Measurements from ENCODE around the gene DAZAP1. TPM values are rescaled to one million over a fixed set of nuclear protein-coding genes. Genes with fewer than 3 reads are reported as not detected.
A peak's percentile ranks its signal among the peaks of the same experiment; 100 is the strongest.
"Not testable (repeated sequence)": the region's sequence is repeated elsewhere in the genome, so short reads cannot be mapped to it uniquely, and the experiment has no call there.

DAZAP1 gene
- polyA plus RNA-seq, 2 donors: 64.9 to 75.3 TPM

- Histone ChIP-seq H3K27me3 (ENCODE audit: control insufficient read depth in 1 of 2, insufficient read depth in 2 of 2, low read length in 2 of 2) (peaks cover 0 to 19% of the 10 kb centered on the region in 2 donors), H3K36me3 (ENCODE audit: control insufficient read depth in 2 of 2, insufficient read depth in 2 of 2, low read length in 1 of 2) (peaks cover 0 to 21% of the 10 kb centered on the region in 2 donors), H3K4me3 (ENCODE audit: low read depth in 1 of 2, low read length in 2 of 2) (no peak overlapping the region), H3K4me1 (ENCODE audit: control insufficient read depth in 2 of 2, insufficient read depth in 2 of 2, low read length in 1 of 2) (peaks cover 10 to 32% of the 10 kb centered on the region in 2 donors), H3K9me3 (ENCODE audit: control insufficient read depth in 2 of 2, insufficient read depth in 1 of 2, low read depth in 1 of 2, low read length in 1 of 2) (peaks cover 0 to 4% of the 10 kb centered on the region in 2 donors), H3K27ac (ENCODE audit: low read depth in 2 of 2, low read length in 1 of 2) (no peak overlapping the region)
- WGBS, 2 donors: 88 to 89% methylated on average over 26 of the region's 26 CpGs
Measured at GRCh38 chr19:1474765-1475351, 67.5 kb downstream of the DAZAP1 start.

GRCh38 chr19:1475751-1476437 is 68.5 kb downstream of the DAZAP1 start:
- whole genome bisulfite sequencing, 2 donors: 91 to 94% methylated on average over 31 of the region's 31 CpGs
- H3K9me3 ChIP-seq (ENCODE audit: control insufficient read depth in 2 of 2, insufficient read depth in 1 of 2, low read depth in 1 of 2, low read length in 1 of 2): peaks cover 0 to 4% of the 10 kb centered on the region in 2 donors
- peaks cover 1 to 24% of the 10 kb centered on the region in 2 donors for H3K4me1 ChIP-seq (ENCODE audit: control insufficient read depth in 2 of 2, insufficient read depth in 2 of 2, low read length in 1 of 2)
- no peak overlapping the region for H3K27ac ChIP-seq (ENCODE audit: low read depth in 2 of 2, low read length in 1 of 2)
- H3K27me3 ChIP-seq (ENCODE audit: control insufficient read depth in 1 of 2, insufficient read depth in 2 of 2, low read length in 2 of 2): peaks cover 0 to 9% of the 10 kb centered on the region in 2 donors
- peaks cover 0 to 21% of the 10 kb centered on the region in 2 donors for H3K36me3 ChIP-seq (ENCODE audit: control insufficient read depth in 2 of 2, insufficient read depth in 2 of 2, low read length in 1 of 2)
- H3K4me3 ChIP-seq (ENCODE audit: low read depth in 1 of 2, low read length in 2 of 2): no peak overlapping the region

- H3K9me3 ChIP-seq (ENCODE audit: control insufficient read depth in 2 of 2, insufficient read depth in 1 of 2, low read depth in 1 of 2, low read length in 1 of 2); H3K27me3 ChIP-seq (ENCODE audit: control insufficient read depth in 1 of 2, insufficient read depth in 2 of 2, low read length in 2 of 2); H3K4me3 ChIP-seq (ENCODE audit: low read depth in 1 of 2, low read length in 2 of 2): not testable (repeated sequence)
- 77 to 82% methylated on average over 9 of the region's 9 CpGs for WGBS, 2 donors
- H3K36me3 ChIP-seq (ENCODE audit: control insufficient read depth in 2 of 2, insufficient read depth in 2 of 2, low read length in 1 of 2): peaks cover 0 to 21% of the 10 kb centered on the region in 2 donors
- peak overlapping the region in 1 of 2 donors; percentile 59 for H3K27ac ChIP-seq (ENCODE audit: low read depth in 2 of 2, low read length in 1 of 2)
- H3K4me1 ChIP-seq (ENCODE audit: control insufficient read depth in 2 of 2, insufficient read depth in 2 of 2, low read length in 1 of 2): peaks cover 0 to 13% of the 10 kb centered on the region in 2 donors
Measured at GRCh38 chr19:1477056-1477455, 69.7 kb downstream of the DAZAP1 start.

GRCh38 chr19:1478934-1479707 is 71.7 kb downstream of the DAZAP1 start, which contains the start of gene C19orf25:
C19orf25 (minus strand) TSS chr19:1479215; CDS start chr19:1478903, 312 bp downstream.
- Histone ChIP-seq H3K27me3 (ENCODE audit: control insufficient read depth in 1 of 2, insufficient read depth in 2 of 2, low read length in 2 of 2) (no peaks in the 10 kb centered on the region), H3K27ac (ENCODE audit: low read depth in 2 of 2, low read length in 1 of 2) (peak within 1 kb of the TSS; percentile 57 to 85), H3K4me3 (ENCODE audit: low read depth in 1 of 2, low read length in 2 of 2) (peak within 1 kb of the TSS; percentile 78 to 94), H3K36me3 (ENCODE audit: control insufficient read depth in 2 of 2, insufficient read depth in 2 of 2, low read length in 1 of 2) (peaks cover 0 to 21% of the 10 kb centered on the region in 2 donors), H3K4me1 (ENCODE audit: control insufficient read depth in 2 of 2, insufficient read depth in 2 of 2, low read length in 1 of 2) (peaks cover 0 to 6% of the 10 kb centered on the region in 2 donors), H3K9me3 (ENCODE audit: control insufficient read depth in 2 of 2, insufficient read depth in 1 of 2, low read depth in 1 of 2, low read length in 1 of 2) (no peaks in the 10 kb centered on the region)
- 1% methylated on average over 71 of the region's 71 CpGs for WGBS, 2 donors

- no peak overlapping the region for H3K4me3 ChIP-seq (ENCODE audit: low read depth in 1 of 2, low read length in 2 of 2)
- no peaks in the 10 kb centered on the region for H3K9me3 ChIP-seq (ENCODE audit: control insufficient read depth in 2 of 2, insufficient read depth in 1 of 2, low read depth in 1 of 2, low read length in 1 of 2)
- 86% methylated on average over 26 of the region's 26 CpGs for WGBS, 2 donors
- H3K36me3 ChIP-seq (ENCODE audit: control insufficient read depth in 2 of 2, insufficient read depth in 2 of 2, low read length in 1 of 2): peaks cover 0 to 4% of the 10 kb centered on the region in 2 donors
- no peaks in the 10 kb centered on the region for H3K27me3 ChIP-seq (ENCODE audit: control insufficient read depth in 1 of 2, insufficient read depth in 2 of 2, low read length in 2 of 2)
- H3K4me1 ChIP-seq (ENCODE audit: control insufficient read depth in 2 of 2, insufficient read depth in 2 of 2, low read length in 1 of 2): peaks cover 0 to 6% of the 10 kb centered on the region in 2 donors
- H3K27ac ChIP-seq (ENCODE audit: low read depth in 2 of 2, low read length in 1 of 2): no peak overlapping the region
Measured at GRCh38 chr19:1481224-1481892, 74.0 kb downstream of the DAZAP1 start.

GRCh38 chr19:1481893-1482360 is 74.5 kb downstream of the DAZAP1 start:
- peaks cover 0 to 3% of the 10 kb centered on the region in 2 donors for H3K36me3 ChIP-seq (ENCODE audit: control insufficient read depth in 2 of 2, insufficient read depth in 2 of 2, low read length in 1 of 2)
- H3K9me3 ChIP-seq (ENCODE audit: control insufficient read depth in 2 of 2, insufficient read depth in 1 of 2, low read depth in 1 of 2, low read length in 1 of 2): no peaks in the 10 kb centered on the region
- no peak overlapping the region for H3K27ac ChIP-seq (ENCODE audit: low read depth in 2 of 2, low read length in 1 of 2)
- WGBS, 2 donors: 87 to 89% methylated on average over 22 to 36 of the region's 36 CpGs
- no peak overlapping the region for H3K4me3 ChIP-seq (ENCODE audit: low read depth in 1 of 2, low read length in 2 of 2)
- peaks cover 0 to 6% of the 10 kb centered on the region in 2 donors for H3K4me1 ChIP-seq (ENCODE audit: control insufficient read depth in 2 of 2, insufficient read depth in 2 of 2, low read length in 1 of 2)
- no peaks in the 10 kb centered on the region for H3K27me3 ChIP-seq (ENCODE audit: control insufficient read depth in 1 of 2, insufficient read depth in 2 of 2, low read length in 2 of 2)

- Histone ChIP-seq H3K9me3 (ENCODE audit: control insufficient read depth in 2 of 2, insufficient read depth in 1 of 2, low read depth in 1 of 2, low read length in 1 of 2) (no peaks in the 10 kb centered on the region), H3K27me3 (ENCODE audit: control insufficient read depth in 1 of 2, insufficient read depth in 2 of 2, low read length in 2 of 2) (no peaks in the 10 kb centered on the region), H3K4me3 (ENCODE audit: low read depth in 1 of 2, low read length in 2 of 2) (no peak overlapping the region), H3K4me1 (ENCODE audit: control insufficient read depth in 2 of 2, insufficient read depth in 2 of 2, low read length in 1 of 2) (peaks cover 0 to 6% of the 10 kb centered on the region in 2 donors), H3K27ac (ENCODE audit: low read depth in 2 of 2, low read length in 1 of 2) (no peak overlapping the region), H3K36me3 (ENCODE audit: control insufficient read depth in 2 of 2, insufficient read depth in 2 of 2, low read length in 1 of 2) (no peaks in the 10 kb centered on the region)
- 80 to 84% methylated on average over 37 of the region's 37 CpGs for WGBS, 2 donors
Measured at GRCh38 chr19:1482361-1483130, 75.2 kb downstream of the DAZAP1 start.

GRCh38 chr19:1483131-1483978 is 76.0 kb downstream of the DAZAP1 start:
- Histone ChIP-seq H3K27ac (ENCODE audit: low read depth in 2 of 2, low read length in 1 of 2) (no peak overlapping the region), H3K9me3 (ENCODE audit: control insufficient read depth in 2 of 2, insufficient read depth in 1 of 2, low read depth in 1 of 2, low read length in 1 of 2) (no peaks in the 10 kb centered on the region), H3K36me3 (ENCODE audit: control insufficient read depth in 2 of 2, insufficient read depth in 2 of 2, low read length in 1 of 2) (no peaks in the 10 kb centered on the region), H3K27me3 (ENCODE audit: control insufficient read depth in 1 of 2, insufficient read depth in 2 of 2, low read length in 2 of 2) (no peaks in the 10 kb centered on the region), H3K4me1 (ENCODE audit: control insufficient read depth in 2 of 2, insufficient read depth in 2 of 2, low read length in 1 of 2) (peaks cover 0 to 5% of the 10 kb centered on the region in 2 donors), H3K4me3 (ENCODE audit: low read depth in 1 of 2, low read length in 2 of 2) (no peak overlapping the region)
- WGBS, 2 donors: 91 to 92% methylated on average over 69 to 77 of the region's 77 CpGs
